ENCODE data around the gene OTUB2.

DNA sequence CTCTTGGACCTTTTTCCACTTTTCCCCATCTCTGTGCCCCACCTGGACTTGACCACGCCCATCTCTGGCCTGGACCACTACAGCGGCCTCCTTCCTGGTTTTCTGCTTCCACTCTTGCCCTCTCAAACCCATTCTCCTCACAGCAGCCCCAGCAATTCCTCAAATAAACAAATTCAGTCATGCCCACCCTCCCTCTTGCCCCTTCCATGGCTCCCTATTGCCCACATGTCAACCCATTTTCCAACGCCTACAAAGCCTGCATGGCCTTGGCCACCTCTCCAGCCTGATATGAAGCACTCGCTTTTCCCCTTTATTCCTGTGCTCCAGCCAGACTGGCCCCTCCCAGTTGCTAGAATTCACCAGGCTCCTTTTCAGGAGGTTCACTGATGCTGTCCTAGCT is 5.9 kb upstream of the OTUB2 start:
- TF ChIP-seq POLR2A (IDR thresholded peaks at IDR 0.05; ENCODE audit: low read depth, low read length) (no peak), SPI1 (IDR thresholded peaks at IDR 0.05; ENCODE audit: low read depth, low read length) (no peak), POLR2AphosphoS5 (IDR thresholded peaks at IDR 0.05; ENCODE audit: low read depth, low read length) (no peak), TAF1 (IDR thresholded peaks at IDR 0.05; ENCODE audit: low read depth, low read length) (no peak), POU2F2 (IDR thresholded peaks at IDR 0.05; ENCODE audit: low read depth, low read length) (no peak)
